Measurements from ENCODE around the gene CDK14.

The CDK14 gene

DNA sequence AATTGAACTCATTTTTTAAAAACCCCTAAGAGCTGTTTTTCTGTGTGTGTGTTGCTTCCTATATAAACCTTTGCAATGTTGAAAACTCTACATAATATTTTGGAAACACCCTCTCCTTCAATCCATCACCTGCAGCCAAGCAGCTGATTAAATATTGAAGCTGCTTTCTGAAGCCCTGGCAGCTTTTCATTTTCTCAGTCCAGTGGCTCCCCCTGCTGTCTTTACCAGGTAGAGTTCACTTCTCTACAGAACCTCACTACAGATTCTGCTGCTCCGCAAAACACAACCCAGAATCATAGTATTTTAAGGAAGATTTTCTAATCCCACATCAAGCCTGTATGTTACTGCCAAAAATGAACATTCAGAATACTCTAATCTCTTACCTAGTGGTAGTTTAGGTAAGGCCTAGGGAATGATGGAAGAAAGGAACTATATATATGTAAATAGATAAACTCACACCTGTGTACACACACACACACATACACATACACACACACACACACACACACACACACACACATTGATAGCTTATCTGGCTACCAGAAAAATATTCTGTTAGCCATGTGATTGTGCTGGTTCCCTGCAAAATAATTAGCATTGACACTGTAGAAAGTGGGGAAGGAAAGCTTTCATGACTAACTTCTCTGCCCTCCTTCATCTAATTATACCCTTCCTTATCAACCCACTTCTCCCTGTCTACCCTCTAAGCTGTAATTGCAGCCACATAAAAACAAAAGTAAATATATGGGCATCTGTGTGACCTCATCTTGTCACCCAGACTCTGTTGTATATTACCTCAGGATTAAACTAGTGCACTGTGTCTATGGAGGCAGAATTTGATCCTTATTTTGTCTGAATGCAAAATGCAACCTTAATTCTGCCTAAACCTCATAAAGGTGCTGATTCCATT lies 438.6 kb downstream of the CDK14 start:
- no peak for DNase-seq

DNA sequence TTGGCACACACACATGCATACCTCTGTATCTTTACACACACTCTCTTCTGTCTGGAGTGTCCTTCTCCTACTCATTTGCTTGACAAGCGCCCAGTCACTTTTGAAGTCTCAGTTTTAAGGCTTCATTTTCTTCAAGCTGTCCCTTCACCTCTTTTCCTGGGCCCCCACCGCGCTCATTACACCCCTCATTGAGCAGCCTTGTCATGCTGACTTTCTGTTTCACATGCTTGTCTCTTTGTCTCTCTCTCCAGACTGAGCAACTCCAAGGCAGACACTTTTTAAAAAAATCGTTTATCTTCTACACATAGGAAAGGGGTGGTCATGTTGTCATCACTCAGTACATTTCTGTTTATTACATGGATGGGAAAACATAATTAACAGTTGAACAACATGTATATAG lies 442.9 kb downstream of the CDK14 start:
- no peak for DNase-seq

DNA sequence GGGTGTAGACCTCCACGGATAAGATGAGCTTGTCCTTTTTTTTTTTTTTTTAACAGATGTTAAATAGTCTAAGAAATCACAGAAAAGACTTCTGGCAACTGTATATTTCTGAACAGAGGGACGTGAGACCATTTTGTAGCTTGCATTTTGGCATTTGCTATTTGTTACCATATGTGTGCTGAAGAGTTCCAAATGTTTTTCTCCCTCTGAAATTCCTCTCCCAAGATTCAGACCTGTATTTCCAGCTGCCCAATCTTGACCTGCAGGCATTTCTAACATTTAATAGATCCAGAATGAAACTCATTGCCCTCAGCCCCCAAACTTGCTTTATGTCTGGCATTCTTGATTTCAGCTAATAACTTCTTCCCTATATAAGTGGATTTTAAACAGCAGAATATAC lies 445.0 kb downstream of the CDK14 start:
- no peak for DNase-seq

DNA sequence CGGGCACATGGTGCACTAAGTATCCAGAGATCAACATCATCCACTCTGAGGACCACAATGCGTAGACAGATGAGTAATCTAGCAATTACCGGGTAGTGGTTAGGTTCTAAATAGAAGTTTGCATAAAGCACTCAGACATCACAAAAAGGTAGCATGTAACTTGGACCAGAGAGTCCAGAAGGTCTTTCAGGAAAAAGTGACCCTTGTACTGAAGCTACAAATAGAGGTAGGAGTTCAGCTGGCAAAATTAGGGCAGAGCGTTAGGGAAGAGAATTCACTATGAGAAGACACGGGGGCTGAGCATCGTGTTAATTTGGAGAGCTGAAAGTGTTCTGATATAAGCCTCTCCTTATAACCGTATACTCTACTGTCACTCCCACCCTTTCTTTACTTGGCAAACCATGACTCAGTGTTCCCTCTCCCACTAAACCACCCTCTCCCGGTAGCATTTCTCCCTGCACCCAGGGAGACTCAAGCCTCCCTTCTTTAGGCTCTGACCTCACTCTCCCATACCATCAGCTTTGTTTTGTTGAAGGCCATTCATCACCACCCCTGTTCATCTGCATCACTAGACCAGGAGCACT lies 445.9 kb downstream of the CDK14 start:
- no peak for DNase-seq

DNA sequence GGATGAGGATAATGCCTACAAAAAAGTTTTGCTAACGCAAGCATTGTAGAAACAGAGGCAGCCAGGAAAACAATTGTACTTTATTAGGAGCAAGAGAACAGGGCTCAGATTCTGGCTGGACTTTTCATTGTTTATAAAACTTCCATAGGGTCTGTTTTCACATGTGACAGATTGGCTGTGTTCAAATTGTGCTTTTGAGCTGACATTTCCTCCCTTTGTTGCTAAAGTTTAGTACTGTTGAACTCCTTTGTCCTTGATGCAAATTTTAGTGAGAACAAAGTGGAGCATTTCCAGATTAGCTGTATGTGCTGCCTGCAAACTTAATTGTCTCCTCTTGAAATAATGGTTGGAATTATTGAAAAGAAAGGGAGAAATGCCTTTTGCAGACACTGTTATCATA lies 447.1 kb downstream of the CDK14 start:
- DNase-seq, result no peak

DNA sequence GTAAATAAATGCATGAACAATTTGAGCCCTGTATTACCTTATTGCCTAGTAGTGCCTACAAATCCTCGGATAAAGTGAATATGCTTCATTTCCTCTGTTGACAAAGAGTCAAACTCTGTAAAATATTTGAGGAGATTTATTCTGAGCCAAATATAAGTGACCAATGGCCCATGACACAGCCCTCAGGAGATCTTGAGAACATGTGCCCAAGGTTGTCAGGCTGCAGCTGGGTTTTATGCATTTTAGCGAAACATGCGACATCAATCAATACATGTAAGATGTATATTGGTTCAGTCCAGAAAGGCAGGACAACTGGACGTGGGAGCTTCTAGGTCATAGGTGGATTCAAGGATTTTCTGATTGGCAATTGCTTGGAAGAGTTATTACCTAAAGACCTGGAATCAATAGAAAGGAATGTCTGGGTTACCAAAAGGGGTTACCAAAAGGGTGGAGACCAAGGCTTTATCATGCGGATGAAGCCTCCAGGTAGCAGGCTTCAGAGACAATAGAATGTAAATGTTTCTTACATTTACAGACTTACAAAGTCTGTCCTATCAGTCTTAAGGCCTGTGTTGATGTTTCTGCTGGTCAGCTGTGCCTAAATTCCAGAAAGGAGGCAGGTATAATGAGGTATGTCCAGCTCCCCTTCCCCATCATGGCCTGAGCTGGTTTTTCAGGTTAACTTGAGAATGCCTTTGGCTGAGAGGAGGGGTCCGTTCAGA lies 448.0 kb downstream of the CDK14 start:
- DNase-seq, result no peak

DNA sequence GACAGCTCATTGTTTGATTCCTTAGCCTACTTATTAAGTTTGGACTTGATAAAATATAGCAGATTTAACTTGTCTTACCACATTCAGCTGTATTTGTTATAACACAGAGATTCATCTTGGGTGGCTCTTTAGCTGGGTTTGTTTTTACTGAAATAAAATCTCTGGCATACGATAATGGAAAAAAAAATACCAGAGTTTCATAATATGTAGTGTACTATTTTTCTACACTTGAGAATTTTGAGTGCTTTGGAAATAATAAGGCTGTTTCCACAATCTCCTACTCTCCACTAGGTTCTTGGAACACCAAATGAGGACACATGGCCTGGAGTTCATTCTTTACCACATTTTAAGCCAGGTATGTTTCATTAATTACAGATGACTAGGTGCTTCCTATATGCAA lies 449.5 kb downstream of the CDK14 start:
- DNase-seq, result no peak

DNA sequence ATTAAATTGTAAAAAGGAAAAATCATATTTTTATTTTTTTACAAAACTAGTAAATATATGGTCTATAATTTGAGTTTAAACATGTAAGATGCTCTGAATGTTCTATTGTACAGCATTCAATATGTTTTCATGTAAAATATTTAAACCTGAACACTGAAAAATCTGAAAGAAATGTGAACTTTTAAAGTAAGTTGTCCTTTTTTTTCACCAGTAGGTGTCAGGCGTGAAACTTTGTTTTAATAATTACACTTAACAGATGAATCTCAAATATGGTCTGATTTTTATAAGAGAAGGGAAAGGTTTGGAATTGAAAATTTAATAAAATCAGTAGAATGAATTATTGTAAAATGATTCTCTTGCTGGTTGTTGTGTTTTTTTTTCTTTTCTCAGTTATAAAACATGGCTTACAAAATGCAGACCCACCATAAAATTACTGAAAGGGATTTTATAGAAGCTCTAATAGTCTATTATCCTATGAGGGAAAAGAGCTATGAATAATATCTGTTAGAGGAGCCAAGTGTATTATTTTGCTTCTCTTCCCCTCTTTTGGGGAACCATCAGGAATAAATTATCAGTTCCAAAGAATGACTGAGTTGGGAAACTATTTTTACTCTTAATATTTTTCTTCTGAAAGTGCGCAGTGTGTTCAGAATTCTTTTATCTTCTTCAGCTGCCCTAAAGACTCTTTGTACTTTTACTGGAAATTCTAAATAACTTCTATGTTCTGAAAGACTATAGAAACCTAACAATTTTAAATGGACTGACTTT lies 450.4 kb downstream of the CDK14 start:
- DNase-seq, result no peak

DNA sequence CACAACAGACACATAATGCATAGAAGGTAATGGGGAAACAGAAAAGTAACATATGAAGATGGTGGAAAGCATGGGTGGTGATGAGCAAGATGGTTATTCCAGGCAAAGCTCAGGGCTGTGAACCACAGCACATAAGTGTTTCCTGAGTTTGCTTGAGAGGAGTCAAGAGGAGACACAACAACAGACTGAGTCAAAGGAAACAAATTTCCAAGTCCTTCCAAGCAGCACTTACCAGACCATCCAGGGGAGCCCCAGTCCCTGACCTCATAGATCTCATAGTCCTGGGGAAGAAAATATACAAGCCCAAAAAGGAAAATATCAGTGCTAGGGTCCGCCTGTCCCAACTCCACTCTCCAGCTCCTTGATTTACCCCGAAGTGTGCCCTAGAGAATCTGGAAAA lies 451.5 kb downstream of the CDK14 start:
- DNase-seq, result no peak

DNA sequence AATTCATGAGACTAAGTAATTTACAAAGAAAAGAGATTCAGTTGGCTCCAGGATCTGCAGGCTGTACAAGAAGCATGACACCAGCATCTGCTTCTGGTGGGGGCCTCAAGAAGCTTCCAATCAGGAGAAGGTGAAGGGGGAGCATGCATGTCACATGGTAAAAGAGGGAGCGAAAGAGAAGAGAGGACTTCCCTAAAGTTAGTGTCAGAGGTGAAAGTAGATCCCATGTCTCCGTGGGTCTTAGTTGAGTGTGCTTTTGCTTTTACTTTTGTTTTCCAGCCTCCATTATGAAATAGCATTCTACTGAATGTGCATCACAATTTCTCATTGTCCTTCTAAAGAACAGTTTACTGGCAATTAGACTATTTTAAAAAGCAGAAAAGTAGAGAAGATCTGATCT lies 454.6 kb downstream of the CDK14 start:
- no peak for DNase-seq

DNA sequence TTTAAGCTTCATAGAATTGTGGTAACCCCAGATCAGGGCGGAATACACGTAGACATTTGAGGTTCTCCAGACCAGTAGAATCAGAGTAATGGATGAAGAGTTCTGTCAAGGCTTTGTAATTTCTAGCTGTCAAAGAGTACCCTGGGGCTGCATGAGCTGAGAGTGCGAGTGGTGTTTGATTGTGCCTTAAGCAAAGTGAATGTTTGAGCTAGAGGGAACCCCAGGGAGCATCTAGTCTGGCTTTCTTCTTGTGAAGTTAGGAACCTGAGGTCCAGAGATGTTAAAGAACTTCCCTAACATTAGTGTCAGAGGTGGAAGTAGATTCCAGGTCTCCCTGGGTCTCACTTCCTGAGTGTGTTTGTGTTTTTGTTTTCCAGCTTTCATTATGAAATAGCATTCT lies 455.8 kb downstream of the CDK14 start:
- DNase-seq, result no peak

DNA sequence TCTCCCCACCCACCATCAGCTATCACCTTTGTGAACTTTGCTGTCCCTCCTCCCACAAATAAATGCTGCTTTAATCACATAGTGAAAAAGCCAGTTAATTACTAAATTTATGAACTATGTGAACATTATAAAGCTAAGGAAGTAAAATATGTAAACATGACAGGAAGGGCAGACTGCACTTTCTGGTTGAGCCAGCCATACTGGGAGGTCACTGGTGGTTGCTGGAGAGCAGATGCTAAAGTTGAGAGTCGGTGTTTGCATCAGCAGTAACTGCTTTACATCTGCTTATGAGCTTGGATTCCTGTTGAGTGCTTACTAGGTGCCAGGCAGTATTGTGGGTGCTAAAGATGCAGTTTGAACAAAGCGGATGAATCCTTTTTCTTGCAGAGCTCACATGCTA lies 458.3 kb downstream of the CDK14 start:
- no peak for DNase-seq

DNA sequence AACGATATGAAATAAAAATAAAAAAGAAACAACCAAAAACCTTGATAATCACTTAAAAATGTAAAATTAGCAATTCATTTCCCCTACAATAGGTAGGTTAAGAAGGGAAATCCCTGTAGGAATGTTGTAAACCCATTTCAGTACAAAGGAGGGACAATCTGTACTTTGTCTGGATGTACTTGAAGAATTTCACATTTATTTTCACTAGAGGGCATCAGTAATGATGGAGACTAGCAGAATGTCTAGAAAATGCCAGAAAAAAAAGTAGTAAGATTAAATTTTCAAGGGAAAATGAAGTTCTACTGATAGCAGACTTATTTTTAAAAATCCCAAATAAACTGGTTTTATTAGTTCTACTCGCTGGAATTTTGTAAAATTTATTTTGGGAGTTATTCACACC lies 459.1 kb downstream of the CDK14 start:
- DNase-seq, result no peak

DNA sequence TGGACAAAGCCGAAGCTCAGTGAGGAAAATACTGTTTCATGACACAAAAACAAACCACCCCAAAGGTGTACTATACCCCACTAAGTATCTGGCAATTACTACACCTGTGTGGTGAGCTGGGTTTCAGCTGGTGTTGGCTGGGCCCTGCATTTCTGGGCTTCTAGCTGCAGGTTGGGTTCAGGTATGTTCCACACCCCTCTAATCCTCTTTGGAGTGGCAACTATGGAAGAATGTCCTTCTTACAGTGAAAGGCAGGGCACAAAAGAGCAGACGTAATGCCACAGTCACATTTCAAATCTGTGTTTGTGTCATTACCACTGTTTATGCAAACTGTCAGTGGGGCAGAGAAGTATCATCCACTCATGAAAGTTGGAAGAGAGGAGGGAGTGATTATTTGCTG lies 466.6 kb downstream of the CDK14 start:
- no peak for DNase-seq

DNA sequence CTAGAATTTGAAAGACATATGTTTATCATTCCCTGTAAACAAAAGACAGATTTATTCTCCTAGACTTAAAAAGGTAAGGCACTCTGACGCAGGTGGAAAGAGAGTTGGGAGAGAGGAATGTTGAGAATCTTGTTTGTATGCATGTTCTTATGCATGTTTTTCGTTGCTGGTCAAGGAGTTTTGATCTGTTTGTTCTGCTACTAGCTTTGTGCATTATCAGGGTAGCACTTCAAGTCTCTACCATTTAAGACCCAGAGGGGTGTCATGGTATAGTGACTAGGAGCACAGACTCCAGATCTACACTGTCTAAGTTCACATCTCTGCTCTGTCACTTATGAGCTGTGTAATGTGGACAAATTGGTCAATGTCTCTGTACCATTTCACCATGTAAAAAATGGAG lies 467.9 kb downstream of the CDK14 start:
- DNase-seq, result no peak

DNA sequence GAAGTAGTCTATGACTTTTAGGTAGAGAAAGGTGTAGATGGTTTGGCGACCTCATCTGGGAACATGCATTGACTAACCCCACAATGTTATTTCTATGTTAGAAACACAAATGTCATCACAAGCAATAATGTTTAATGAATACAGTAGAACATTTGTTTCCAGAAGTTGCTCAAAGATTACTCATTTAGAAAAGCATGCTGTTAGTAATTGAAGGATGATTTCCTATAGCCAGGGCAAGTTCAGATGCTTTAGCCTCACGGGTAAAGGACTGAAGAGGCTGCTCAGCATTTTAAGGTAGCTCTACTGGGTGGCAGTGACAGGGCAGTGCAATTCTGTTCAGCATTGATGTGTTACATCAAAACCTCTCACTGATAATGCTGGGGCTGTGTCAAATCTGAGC lies 468.8 kb downstream of the CDK14 start:
- no peak for DNase-seq

DNA sequence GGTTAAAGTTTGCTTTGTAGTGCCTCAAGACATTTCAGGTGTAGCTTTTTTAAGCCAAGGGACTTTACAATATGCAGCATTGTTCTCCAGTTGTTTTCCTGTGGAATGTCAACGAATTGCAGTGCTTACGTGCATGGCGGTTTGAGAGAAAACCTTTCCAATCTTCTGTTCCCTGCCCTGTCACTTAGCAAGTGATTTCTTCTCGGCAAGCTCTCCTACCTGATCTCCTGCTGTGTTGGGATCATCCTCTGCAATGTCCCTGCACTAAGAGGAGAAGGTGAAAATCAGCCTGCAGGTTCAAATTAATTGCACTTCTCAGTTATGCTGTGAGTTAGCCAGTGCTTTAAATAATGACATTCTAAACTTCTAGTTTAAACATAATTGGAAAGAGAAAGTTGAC lies 470.5 kb downstream of the CDK14 start:
- DNase-seq, result no peak

DNA sequence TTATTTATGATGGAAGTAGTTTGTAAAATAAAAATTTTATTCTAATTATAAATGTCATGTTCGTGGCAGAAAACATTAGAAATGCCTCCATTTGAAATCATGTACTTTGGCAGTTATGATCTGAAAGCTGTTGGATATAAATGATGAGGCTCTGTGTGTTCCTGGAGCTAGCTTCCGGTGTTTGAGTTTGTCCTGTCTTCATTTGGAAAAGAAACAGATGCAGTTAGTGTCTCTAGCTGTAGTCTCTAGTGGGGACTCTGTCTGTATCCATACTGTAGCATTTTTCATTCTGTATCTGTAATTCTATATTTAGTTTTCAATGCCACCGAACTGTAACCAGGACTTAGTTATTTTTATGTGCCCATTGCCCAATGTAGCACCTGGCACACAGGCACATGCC lies 471.1 kb downstream of the CDK14 start:
- no peak for DNase-seq

DNA sequence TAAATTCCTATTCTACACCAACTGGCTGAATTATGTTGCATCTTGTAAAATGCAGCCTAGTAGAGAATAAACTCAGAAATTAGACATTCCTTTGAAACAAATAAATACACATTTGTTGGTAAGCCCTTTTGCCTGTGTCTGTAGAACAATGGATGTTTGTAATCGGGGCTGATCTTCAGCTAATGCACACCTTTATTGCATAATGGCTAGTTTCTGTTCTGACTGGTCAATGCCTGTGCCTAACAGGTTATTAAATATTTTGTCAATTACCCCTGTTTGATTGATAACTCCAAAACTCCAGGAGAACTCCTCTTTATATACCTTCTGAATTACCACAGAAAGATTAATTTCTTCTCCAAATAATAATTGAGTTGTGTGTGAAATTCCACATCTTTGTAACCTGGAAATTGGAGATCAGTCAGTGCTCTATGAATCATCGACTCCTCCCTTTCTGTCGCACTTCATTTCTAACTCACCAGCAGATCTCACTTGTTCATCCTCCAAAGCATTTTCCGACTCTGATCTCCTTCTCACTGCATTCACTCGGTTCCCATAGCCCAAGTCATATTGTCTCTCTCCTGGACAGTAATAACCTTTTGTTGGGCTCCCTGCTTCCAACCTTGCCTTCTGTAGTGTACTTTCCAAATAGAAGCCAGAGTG lies 472.1 kb downstream of the CDK14 start:
- DNase-seq, result no peak

DNA sequence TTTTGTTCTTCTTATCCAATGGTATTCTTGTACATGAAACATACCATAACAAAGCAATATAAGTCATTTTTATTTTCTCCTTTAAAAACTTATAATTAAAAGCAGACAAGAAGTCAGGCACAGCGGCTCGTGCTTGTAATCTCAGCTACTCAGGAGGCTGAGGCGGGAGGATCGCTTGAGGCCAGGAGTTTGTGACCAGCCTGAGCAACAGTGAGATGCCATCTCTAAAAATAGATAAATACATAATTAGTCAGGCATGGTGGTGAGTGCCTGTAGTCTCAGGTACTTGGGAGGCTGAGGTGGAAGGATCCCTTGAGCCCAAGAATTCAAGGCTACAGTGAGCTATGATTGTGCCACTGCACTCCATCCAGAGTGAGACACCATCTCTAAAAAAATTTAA lies 473.0 kb downstream of the CDK14 start:
- DNase-seq, result no peak

DNA sequence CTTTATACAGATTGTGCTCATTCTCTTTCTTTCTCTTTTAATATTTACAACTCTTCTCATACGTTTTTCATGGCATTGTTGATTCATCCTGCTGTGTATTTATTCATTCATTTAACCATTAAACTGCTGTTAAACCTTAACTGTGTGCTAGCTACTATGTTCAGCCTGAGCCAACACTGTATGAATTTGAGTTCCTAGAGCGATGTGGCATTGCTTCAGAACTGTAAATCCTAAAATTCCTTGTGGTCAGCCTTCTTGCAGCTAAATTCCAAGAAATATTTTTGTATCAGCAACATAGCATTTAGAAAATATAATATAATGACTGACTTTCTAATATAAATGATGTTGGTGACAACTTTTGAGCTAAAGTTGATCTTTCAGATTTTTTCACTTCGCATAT lies 483.4 kb downstream of the CDK14 start:
- DNase-seq, result no peak

DNA sequence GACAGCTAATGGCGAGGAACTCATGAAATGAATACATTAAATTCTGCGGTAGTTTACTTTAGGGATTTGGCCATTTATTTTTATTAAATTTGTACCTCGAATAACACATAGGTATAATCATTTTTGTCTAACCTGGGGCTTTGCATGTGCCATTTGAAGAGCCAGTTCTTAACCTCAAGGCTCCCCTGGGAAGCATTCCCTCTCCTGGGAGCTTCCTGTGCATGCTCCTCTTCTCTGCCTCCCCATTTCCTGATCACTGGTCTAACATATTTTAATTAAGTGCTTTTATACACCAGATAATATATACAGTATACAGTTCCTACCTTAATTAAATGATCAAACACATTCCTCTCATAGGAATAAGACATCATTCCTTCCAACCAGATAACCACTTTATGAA lies 484.2 kb downstream of the CDK14 start:
- DNase-seq, result no peak

DNA sequence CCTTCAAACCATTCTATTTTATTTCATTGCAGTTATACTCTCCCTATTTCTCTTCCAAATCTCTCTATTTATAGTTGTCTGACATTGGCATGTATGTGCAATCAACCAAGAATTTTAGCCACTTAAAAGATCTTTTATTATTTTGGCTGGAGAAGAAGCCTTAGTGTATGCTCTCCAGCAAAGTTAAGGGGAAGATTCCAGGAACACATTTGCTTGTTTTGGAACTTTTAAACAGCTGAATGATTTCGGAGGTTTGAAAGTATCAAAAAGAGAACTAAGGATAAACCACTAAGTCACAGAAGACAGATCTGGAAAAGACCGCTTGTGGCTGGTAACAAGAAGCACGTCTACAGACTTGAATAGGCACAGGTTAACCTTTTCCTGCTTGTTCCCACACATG lies 485.9 kb downstream of the CDK14 start:
- no peak for DNase-seq
